MCF 10A (cell line): ENCODE results near the gene GAK. TPM values are rescaled to one million over a fixed set of nuclear protein-coding genes. Genes with fewer than 3 reads are reported as not detected.

Experiments used
- BruUV-seq: library from RNA; stranded (reverse); fragments of 400-500 nt; replicated peaks from 2 replicates; lab custom pipeline; 2021; lab: Mats Ljungman, UMichigan
- CTCF ChIA-PET: fragments of 300-600 bp; sonication (Branson Sonifier 250); formaldehyde crosslinking; extraction: SDS; loops from one replicate; lab custom pipeline; 2021; ENCODE audit warnings: antibody characterized with exemption, inconsistent platforms; lab: Yijun Ruan, JAX
- POLR2A ChIA-PET: fragments of 300-600, 350-650 bp; sonication (Branson Sonifier 250); formaldehyde crosslinking; extraction: SDS; loops from one replicate; lab custom pipeline; 2020; ENCODE audit warnings: antibody characterized with exemption, inconsistent platforms; lab: Yijun Ruan, JAX
- DNase-seq: peaks from one replicate; pipeline ENCODE4 v3.0.0-alpha.2; 2018; ENCODE audit not compliant: unreplicated experiment
- H3K27ac Mint-ChIP-seq: one replicate; pipeline ENCODE4 v1.8.0; 2022; ENCODE audit warnings: mild to moderate bottlenecking, low read depth, mixed read lengths; ENCODE audit not compliant: unreplicated experiment
- H3K27me3 Mint-ChIP-seq: one replicate; pipeline ENCODE4 v1.8.0; 2022; ENCODE audit warnings: mixed read lengths; ENCODE audit not compliant: insufficient read depth, unreplicated experiment
- H3K36me3 Mint-ChIP-seq: one replicate; pipeline ENCODE4 v1.8.0; 2022; ENCODE audit warnings: mild to moderate bottlenecking, moderate library complexity, mixed read lengths; ENCODE audit not compliant: insufficient read depth, unreplicated experiment
- H3K4me1 Mint-ChIP-seq: one replicate; pipeline ENCODE4 v1.8.0; 2022; ENCODE audit warnings: mixed read lengths; ENCODE audit not compliant: insufficient read depth, unreplicated experiment
- H3K4me3 Mint-ChIP-seq: one replicate; pipeline ENCODE4 v1.8.0; 2022; ENCODE audit warnings: mild to moderate bottlenecking, moderate library complexity, mixed read lengths; ENCODE audit not compliant: unreplicated experiment
- H3K9me3 Mint-ChIP-seq: one replicate; pipeline ENCODE4 v1.8.0; 2022; ENCODE audit warnings: mixed read lengths; ENCODE audit not compliant: unreplicated experiment
- intact Hi-C: fragments of 100-400 bp; cut with micrococcal nuclease; formaldehyde crosslinking; loops from 2 replicates; pipeline ENCODE4 v1.14.1; 2022
- total RNA-seq: library from RNA; stranded (reverse); gene quantifications from 2 replicates; pipeline ENCODE4 v1.2.3, GENCODE V29; 2022
- TF ChIP-seq, protein P1 (sequence below): fragments of 200-600 bp; IDR thresholded peaks from one replicate; pipeline ENCODE4 v1.8.0; 2022; ENCODE audit warnings: antibody characterized with exemption, mild to moderate bottlenecking; ENCODE audit not compliant: unreplicated experiment

GAK gene
- total RNA-seq, 1 experiment from 2014 or later: 72.9 TPM

GRCh38 chr4:881709-882108 is 50.4 kb downstream of the GAK start:
- no peak for DNase-seq
- Mint-ChIP-seq H3K9me3 (no peaks in the 10 kb centered on the region), H3K4me3 (no peak overlapping the region), H3K36me3 (peaks cover 34% of the 10 kb centered on the region), H3K27ac (no peak overlapping the region), H3K4me1 (no peaks in the 10 kb centered on the region), H3K27me3 (no peaks in the 10 kb centered on the region)
- no TSS peak for BruUV-seq
- TF ChIP-seq, protein P1, sequence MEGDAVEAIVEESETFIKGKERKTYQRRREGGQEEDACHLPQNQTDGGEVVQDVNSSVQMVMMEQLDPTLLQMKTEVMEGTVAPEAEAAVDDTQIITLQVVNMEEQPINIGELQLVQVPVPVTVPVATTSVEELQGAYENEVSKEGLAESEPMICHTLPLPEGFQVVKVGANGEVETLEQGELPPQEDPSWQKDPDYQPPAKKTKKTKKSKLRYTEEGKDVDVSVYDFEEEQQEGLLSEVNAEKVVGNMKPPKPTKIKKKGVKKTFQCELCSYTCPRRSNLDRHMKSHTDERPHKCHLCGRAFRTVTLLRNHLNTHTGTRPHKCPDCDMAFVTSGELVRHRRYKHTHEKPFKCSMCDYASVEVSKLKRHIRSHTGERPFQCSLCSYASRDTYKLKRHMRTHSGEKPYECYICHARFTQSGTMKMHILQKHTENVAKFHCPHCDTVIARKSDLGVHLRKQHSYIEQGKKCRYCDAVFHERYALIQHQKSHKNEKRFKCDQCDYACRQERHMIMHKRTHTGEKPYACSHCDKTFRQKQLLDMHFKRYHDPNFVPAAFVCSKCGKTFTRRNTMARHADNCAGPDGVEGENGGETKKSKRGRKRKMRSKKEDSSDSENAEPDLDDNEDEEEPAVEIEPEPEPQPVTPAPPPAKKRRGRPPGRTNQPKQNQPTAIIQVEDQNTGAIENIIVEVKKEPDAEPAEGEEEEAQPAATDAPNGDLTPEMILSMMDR: no peak
- POLR2A ChIA-PET: no interaction called here
- CTCF ChIA-PET: interaction anchor here (0.6 kb wide), 1 partner anchor 21 kb away, joined by 4 read pairs; no protein-coding TSS in a partner anchor
- intact Hi-C loops: no loop called here

DNA sequence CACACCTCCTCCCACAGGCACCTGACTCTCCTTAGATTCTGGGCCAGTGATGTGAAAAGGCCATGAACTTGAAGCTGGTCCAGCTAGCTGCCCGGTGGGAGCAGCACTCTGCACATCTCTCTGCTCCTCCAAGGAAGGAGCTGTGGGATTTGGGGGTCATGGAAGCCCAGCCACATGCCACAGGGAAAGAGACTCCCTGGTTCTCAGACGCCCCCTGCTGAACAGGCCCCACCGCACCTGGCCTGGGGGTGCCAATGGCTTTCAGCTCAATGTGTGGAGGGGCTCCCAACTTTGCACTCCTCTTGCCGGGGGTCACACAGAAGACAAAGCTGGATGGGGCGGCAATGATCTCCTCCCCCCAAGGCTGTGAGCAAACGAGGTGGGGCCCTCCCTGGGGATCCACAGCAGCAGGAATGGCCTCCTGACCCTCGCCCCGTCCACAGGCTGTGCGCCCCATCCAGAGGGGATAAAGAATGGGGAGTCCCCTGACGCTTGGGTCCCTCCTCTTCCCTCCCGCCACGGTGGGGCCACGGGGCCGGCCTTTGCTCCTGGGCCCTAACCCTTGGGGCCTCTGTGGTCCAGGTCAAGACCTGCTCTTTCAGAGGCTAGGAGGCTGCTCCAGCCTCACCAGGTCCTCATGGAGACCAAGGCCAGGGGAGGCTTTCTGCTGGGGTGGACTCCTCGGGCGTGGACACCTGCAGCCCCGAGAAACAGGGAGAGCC is 51.3 kb downstream of the GAK start:
- no TSS peak for BruUV-seq
- intact Hi-C loops: no loop called here
- no peak overlapping the region for H3K4me3 Mint-ChIP-seq

DNA sequence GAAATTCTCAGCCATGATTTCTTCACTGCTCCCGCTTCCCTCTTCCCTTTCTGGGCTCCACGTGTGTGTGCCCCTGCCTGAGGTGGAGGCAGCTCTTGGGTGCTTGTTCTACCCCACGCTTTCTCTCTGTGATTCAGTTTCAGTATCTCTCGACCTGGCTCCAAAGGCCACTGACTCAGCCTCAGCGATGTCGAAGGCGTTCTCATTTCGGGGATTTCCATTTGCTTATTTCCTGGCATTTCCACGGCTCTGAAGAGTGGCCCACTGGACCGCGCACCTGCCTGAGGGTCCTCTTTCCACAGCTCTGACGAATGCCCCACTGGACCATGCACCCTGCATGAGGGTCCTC is 52.4 kb downstream of the GAK start:
- H3K36me3 Mint-ChIP-seq: peaks cover 39% of the 10 kb centered on the region
- no peak overlapping the region for H3K4me3 Mint-ChIP-seq
- no peak for DNase-seq
- ChIA-PET CTCF (no interaction called here), POLR2A (no interaction called here)
- BruUV-seq: no TSS peak
- intact Hi-C loops: no loop called here
- H3K4me1 Mint-ChIP-seq: no peaks in the 10 kb centered on the region
- H3K27ac Mint-ChIP-seq: no peak overlapping the region
- TF ChIP-seq, protein P1: no peak
- no peaks in the 10 kb centered on the region for H3K9me3 Mint-ChIP-seq
- H3K27me3 Mint-ChIP-seq: no peaks in the 10 kb centered on the region

More for the DNA sequence above, 51.3 kb downstream of the GAK start:
- H3K36me3 Mint-ChIP-seq: peaks cover 34% of the 10 kb centered on the region
- POLR2A ChIA-PET: no interaction called here
- TF ChIP-seq, protein P1: no peak
- H3K9me3 Mint-ChIP-seq: no peaks in the 10 kb centered on the region
- CTCF ChIA-PET: no interaction called here
- H3K27me3 Mint-ChIP-seq: no peaks in the 10 kb centered on the region
- DNase-seq: no peak
- no peak overlapping the region for H3K27ac Mint-ChIP-seq
- no peaks in the 10 kb centered on the region for H3K4me1 Mint-ChIP-seq

- ChIA-PET CTCF (no interaction called here), POLR2A (no interaction called here)
- peaks cover 45% of the 10 kb centered on the region for H3K36me3 Mint-ChIP-seq
- H3K4me1 Mint-ChIP-seq: no peaks in the 10 kb centered on the region
- H3K4me3 Mint-ChIP-seq: no peak overlapping the region
- TF ChIP-seq, protein P1: no peak
- no TSS peak for BruUV-seq
- no peaks in the 10 kb centered on the region for H3K9me3 Mint-ChIP-seq
- intact Hi-C loops: no loop called here
- no peak overlapping the region for H3K27ac Mint-ChIP-seq
- no peak for DNase-seq
- H3K27me3 Mint-ChIP-seq: no peaks in the 10 kb centered on the region
These were observed 53.1 kb downstream of the GAK start for GRCh38 chr4:878796-879728.
